PC-9 (cell line): ENCODE measurements around the gene SOX5.

Experiments
- CTCF ChIP-seq: fragments of 200-600 bp; sonication (generic); conservative IDR thresholded peaks from 2 replicates; pipeline ENCODE4 v1.6.1; 2017; ENCODE audit warnings: mixed run types, antibody characterized with exemption, mild to moderate bottlenecking, moderate library complexity
- EZH2 ChIP-seq: fragments of 200-600 bp; sonication (generic); IDR thresholded peaks from 2 replicates; pipeline ENCODE4 v1.8.0; 2017; ENCODE audit warnings: antibody characterized with exemption, low read depth

- TF ChIP-seq CTCF (no peak), EZH2 (no peak)
Observed at GRCh38 chr12:23824358-23824757, 125.1 kb downstream of the SOX5 start.
